Measurements from ENCODE around the gene UBALD1. TPM values are rescaled to one million over a fixed set of nuclear protein-coding genes. Genes with fewer than 3 reads are reported as not detected.

Gene UBALD1
- total RNA-seq, 4 donors from 2014 or later = 2.8 to 31.1 (median 23.5) TPM; not detected in 1

GRCh38 chr16:4618645-4619418 lies 4.1 kb upstream of the UBALD1 start:
- no peaks in the 10 kb centered on the region for H3K36me3 ChIP-seq
- intact Hi-C loops (cut with DNase I; ENCODE audit: low total_unique reads) = no loop called here
- no peaks in the 10 kb centered on the region for H3K27me3 ChIP-seq
- TF ChIP-seq CTCF (IDR thresholded peaks at IDR 0.05) (no peak), POLR2A (IDR thresholded peaks at IDR 0.05) (no peak)
- H3K9me3 ChIP-seq = no peaks in the 10 kb centered on the region
- DNase-seq = no peak
- H3K4me1 ChIP-seq = peaks cover 0 to under 1% of the 10 kb centered on the region in 2 donors
- H3K27ac ChIP-seq = no peak overlapping the region
- H3K4me3 ChIP-seq = no peak overlapping the region

GRCh38 chr16:4617880-4618279 lies 3.2 kb upstream of the UBALD1 start:
- Histone ChIP-seq H3K27ac (peak overlapping the region in 1 of 2 donors; percentile 97), H3K4me3 (no peak overlapping the region), H3K27me3 (no peaks in the 10 kb centered on the region), H3K36me3 (no peaks in the 10 kb centered on the region), H3K4me1 (peaks cover 0 to 10% of the 10 kb centered on the region in 2 donors), H3K9me3 (no peaks in the 10 kb centered on the region)
- no peak for DNase-seq
- TF ChIP-seq CTCF (IDR thresholded peaks at IDR 0.05) (no peak), POLR2A (IDR thresholded peaks at IDR 0.05) (no peak)
- intact Hi-C loops (cut with DNase I; ENCODE audit: low total_unique reads) = no loop called here

GRCh38 chr16:4616047-4616811 lies 1.5 kb upstream of the UBALD1 start:
- peak overlapping the region; percentile 96 to 97 for H3K27ac ChIP-seq
- H3K27me3 ChIP-seq = no peaks in the 10 kb centered on the region
- DNase-seq = peak; percentile 99 to 100
- no peaks in the 10 kb centered on the region for H3K9me3 ChIP-seq
- peaks cover 0 to 23% of the 10 kb centered on the region in 2 donors for H3K4me1 ChIP-seq
- no peaks in the 10 kb centered on the region for H3K36me3 ChIP-seq
- intact Hi-C loops (cut with DNase I; ENCODE audit: low total_unique reads) = no loop called here
- TF ChIP-seq CTCF (IDR thresholded peaks at IDR 0.05) (peak in 3 of 4 experiments; percentile 12 to 53 (median 47)), POLR2A (IDR thresholded peaks at IDR 0.05) (peak; percentile 82 to 88)
- H3K4me3 ChIP-seq = peak overlapping the region; percentile 53 to 71

- TF ChIP-seq CTCF (IDR thresholded peaks at IDR 0.05) (no peak), POLR2A (IDR thresholded peaks at IDR 0.05) (no peak)
- H3K27ac ChIP-seq = peak overlapping the region; percentile 91 to 95
- no peaks in the 10 kb centered on the region for H3K36me3 ChIP-seq
- no peaks in the 10 kb centered on the region for H3K9me3 ChIP-seq
- H3K27me3 ChIP-seq = no peaks in the 10 kb centered on the region
- DNase-seq = peak; percentile 52 to 61
- peaks cover 0 to 26% of the 10 kb centered on the region in 2 donors for H3K4me1 ChIP-seq
- H3K4me3 ChIP-seq = peak overlapping the region; percentile 42 to 70
- intact Hi-C loops (cut with DNase I; ENCODE audit: low total_unique reads) = no loop called here
Observed at GRCh38 chr16:4615384-4616046, 827 bp upstream of the UBALD1 start.
